ENCODE results near the gene DIPK1A. TPM values are rescaled to one million over a fixed set of nuclear protein-coding genes. Genes with fewer than 3 reads are reported as not detected.

The DIPK1A gene
- total RNA-seq, 1 donor from 2014 or later: 3.6 TPM

DNA sequence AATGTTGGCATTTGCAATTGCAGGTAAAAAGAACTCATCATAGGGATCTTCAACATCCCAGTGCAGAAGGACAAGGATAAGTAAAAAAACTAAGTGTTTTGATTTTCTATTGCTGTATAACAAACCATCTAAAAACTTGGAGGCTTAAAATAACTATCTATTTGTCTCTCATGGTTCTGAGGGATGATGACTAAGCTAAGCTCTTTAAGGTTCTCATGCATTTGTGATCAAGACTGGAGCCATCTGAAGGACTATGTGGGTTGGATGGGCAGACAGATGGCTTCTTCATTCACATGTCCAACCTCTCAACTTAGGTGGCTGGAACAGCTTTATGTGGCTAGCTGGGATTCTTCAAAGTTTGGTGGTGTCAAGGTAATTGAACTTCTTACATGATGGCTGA, 78.0 kb downstream of the DIPK1A start:
- Histone ChIP-seq H3K27me3 (no peaks in the 10 kb centered on the region), H3K27ac (no peak overlapping the region), H3K4me3 (no peak overlapping the region), H2AFZ (replicated peaks) (no peak overlapping the region), H3F3A (ENCODE audit: low read depth) (no peaks in the 10 kb centered on the region), H3K4me1 (no peaks in the 10 kb centered on the region), H3K9ac (no peak overlapping the region), H3K4me2 (no peak overlapping the region), H3K36me3 (no peaks in the 10 kb centered on the region), H3K79me2 (ENCODE audit: low read depth) (no peaks in the 10 kb centered on the region), H4K20me1 (ENCODE audit: low read depth) (no peaks in the 10 kb centered on the region), H3K9me3 (ENCODE audit: low read depth) (no peaks in the 10 kb centered on the region)
- no peak for TF ChIP-seq EZH2phosphoT487 (IDR thresholded peaks at IDR 0.05)
- TF ChIP-seq, protein P1, sequence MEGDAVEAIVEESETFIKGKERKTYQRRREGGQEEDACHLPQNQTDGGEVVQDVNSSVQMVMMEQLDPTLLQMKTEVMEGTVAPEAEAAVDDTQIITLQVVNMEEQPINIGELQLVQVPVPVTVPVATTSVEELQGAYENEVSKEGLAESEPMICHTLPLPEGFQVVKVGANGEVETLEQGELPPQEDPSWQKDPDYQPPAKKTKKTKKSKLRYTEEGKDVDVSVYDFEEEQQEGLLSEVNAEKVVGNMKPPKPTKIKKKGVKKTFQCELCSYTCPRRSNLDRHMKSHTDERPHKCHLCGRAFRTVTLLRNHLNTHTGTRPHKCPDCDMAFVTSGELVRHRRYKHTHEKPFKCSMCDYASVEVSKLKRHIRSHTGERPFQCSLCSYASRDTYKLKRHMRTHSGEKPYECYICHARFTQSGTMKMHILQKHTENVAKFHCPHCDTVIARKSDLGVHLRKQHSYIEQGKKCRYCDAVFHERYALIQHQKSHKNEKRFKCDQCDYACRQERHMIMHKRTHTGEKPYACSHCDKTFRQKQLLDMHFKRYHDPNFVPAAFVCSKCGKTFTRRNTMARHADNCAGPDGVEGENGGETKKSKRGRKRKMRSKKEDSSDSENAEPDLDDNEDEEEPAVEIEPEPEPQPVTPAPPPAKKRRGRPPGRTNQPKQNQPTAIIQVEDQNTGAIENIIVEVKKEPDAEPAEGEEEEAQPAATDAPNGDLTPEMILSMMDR (IDR thresholded peaks at IDR 0.05): no peak
- TF ChIP-seq EZH2 (IDR thresholded peaks at IDR 0.05): no peak
- no peak overlapping the region for H3K27ac Mint-ChIP-seq
- H3K36me3 Mint-ChIP-seq: no peaks in the 10 kb centered on the region
- DNase-seq (ENCODE audit: low spot score): no peak
- no peaks in the 10 kb centered on the region for H3K4me1 Mint-ChIP-seq
- H3K9me3 Mint-ChIP-seq: no peaks in the 10 kb centered on the region
- no peaks in the 10 kb centered on the region for H3K27me3 Mint-ChIP-seq (ENCODE audit: insufficient read depth, low read depth)
- H3K4me3 Mint-ChIP-seq: no peak overlapping the region

DNA sequence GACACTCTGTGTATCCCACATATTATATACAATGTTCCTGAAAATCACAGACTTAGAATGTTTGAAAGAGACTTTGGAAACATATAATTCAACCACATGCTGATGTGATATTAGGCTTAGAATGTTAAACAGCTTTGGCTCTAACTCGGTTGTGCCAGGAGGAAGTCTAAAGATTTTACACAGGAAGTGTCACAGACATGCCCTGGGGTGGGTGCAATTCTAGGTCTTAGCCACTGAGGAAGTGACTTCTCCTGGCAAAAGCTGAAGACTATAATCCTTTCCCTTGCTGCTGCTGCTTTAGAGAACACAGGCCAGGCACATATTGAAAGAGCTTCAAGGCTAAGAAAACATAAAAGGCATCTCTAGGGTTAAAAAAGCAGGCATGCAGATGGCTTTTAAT, 78.4 kb downstream of the DIPK1A start:
- Histone ChIP-seq H3K79me2 (ENCODE audit: low read depth) (no peaks in the 10 kb centered on the region), H3K4me3 (no peak overlapping the region), H3K36me3 (no peaks in the 10 kb centered on the region), H3K9me3 (ENCODE audit: low read depth) (no peaks in the 10 kb centered on the region), H2AFZ (replicated peaks) (no peak overlapping the region), H3K4me2 (no peak overlapping the region), H4K20me1 (ENCODE audit: low read depth) (no peaks in the 10 kb centered on the region), H3F3A (ENCODE audit: low read depth) (no peaks in the 10 kb centered on the region), H3K4me1 (peaks cover 2% of the 10 kb centered on the region), H3K9ac (no peak overlapping the region), H3K27me3 (no peaks in the 10 kb centered on the region), H3K27ac (no peak overlapping the region)
- TF ChIP-seq, protein P1 (IDR thresholded peaks at IDR 0.05): no peak
- TF ChIP-seq EZH2phosphoT487 (IDR thresholded peaks at IDR 0.05) (no peak), EZH2 (IDR thresholded peaks at IDR 0.05) (no peak)
- H3K9me3 Mint-ChIP-seq: no peaks in the 10 kb centered on the region
- no peaks in the 10 kb centered on the region for H3K36me3 Mint-ChIP-seq
- DNase-seq (ENCODE audit: low spot score): no peak
- no peaks in the 10 kb centered on the region for H3K27me3 Mint-ChIP-seq (ENCODE audit: insufficient read depth, low read depth)
- no peak overlapping the region for H3K27ac Mint-ChIP-seq
- no peak overlapping the region for H3K4me3 Mint-ChIP-seq
- H3K4me1 Mint-ChIP-seq: no peaks in the 10 kb centered on the region

DNA sequence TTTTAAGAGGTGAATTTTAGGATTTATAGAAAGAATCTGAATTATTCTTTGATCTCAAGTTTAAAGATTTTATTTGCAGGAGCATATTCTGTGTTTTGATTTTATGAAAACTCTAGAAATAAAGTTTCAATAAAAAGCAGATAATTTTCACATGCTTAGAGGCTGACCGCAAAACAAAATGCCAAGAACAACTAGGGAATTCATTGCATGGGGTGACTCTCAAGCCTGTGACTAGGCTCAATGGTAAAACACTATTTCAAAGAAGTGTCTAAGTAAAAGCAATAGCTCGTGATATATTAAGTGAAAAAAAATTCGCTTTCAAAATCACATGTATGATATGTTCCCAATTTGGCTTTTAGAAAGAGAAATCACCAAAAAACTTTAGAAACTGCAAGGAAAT, 79.9 kb downstream of the DIPK1A start:
- no peak for DNase-seq (ENCODE audit: low spot score)
- Histone ChIP-seq H3K36me3 (no peaks in the 10 kb centered on the region), H3K79me2 (ENCODE audit: low read depth) (no peaks in the 10 kb centered on the region), H3K27ac (no peak overlapping the region), H3K4me2 (no peak overlapping the region), H4K20me1 (ENCODE audit: low read depth) (no peaks in the 10 kb centered on the region), H3K4me3 (no peak overlapping the region), H3K9ac (no peak overlapping the region), H3F3A (ENCODE audit: low read depth) (no peaks in the 10 kb centered on the region), H2AFZ (replicated peaks) (no peak overlapping the region), H3K4me1 (peaks cover 15% of the 10 kb centered on the region), H3K9me3 (ENCODE audit: low read depth) (no peaks in the 10 kb centered on the region), H3K27me3 (no peaks in the 10 kb centered on the region)
- TF ChIP-seq, protein P1 (IDR thresholded peaks at IDR 0.05): no peak
- TF ChIP-seq EZH2 (IDR thresholded peaks at IDR 0.05) (no peak), EZH2phosphoT487 (IDR thresholded peaks at IDR 0.05) (no peak)
- no peaks in the 10 kb centered on the region for H3K4me1 Mint-ChIP-seq
- no peaks in the 10 kb centered on the region for H3K36me3 Mint-ChIP-seq
- no peaks in the 10 kb centered on the region for H3K9me3 Mint-ChIP-seq
- H3K27me3 Mint-ChIP-seq (ENCODE audit: insufficient read depth, low read depth): no peaks in the 10 kb centered on the region
- H3K27ac Mint-ChIP-seq: no peak overlapping the region
- H3K4me3 Mint-ChIP-seq: no peak overlapping the region

All from neural progenitor cell (in vitro differentiated cells).